Sigmoid colon (tissue), 3 donors: ENCODE results near the gene ZACN.

Experiments used
- POLR2A ChIP-seq, 2 donors: fragments of 450-650 bp; IDR thresholded peaks; one replicate each; pipeline ENCODE4 v1.6.1; 2016; ENCODE audit warnings: antibody characterized with exemption in 2 of 2, mild to moderate bottlenecking in 2 of 2, moderate library complexity in 2 of 2
- TF ChIP-seq, protein P1 (sequence below), 4 experiments: fragments of 450-650 bp in 3 of 4; fragments of 200-600 bp in 1 of 4; IDR thresholded peaks; one replicate each; pipeline ENCODE4 v1.5.1; 2016 to 2019; ENCODE audit warnings: antibody characterized with exemption in 4 of 4, mild to moderate bottlenecking in 3 of 4, moderate library complexity in 2 of 4

- TF ChIP-seq POLR2A (IDR thresholded peaks at IDR 0.05): no peak
- TF ChIP-seq, protein P1, sequence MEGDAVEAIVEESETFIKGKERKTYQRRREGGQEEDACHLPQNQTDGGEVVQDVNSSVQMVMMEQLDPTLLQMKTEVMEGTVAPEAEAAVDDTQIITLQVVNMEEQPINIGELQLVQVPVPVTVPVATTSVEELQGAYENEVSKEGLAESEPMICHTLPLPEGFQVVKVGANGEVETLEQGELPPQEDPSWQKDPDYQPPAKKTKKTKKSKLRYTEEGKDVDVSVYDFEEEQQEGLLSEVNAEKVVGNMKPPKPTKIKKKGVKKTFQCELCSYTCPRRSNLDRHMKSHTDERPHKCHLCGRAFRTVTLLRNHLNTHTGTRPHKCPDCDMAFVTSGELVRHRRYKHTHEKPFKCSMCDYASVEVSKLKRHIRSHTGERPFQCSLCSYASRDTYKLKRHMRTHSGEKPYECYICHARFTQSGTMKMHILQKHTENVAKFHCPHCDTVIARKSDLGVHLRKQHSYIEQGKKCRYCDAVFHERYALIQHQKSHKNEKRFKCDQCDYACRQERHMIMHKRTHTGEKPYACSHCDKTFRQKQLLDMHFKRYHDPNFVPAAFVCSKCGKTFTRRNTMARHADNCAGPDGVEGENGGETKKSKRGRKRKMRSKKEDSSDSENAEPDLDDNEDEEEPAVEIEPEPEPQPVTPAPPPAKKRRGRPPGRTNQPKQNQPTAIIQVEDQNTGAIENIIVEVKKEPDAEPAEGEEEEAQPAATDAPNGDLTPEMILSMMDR (IDR thresholded peaks at IDR 0.05): no peak
Measured at GRCh38 chr17:76076765-76077583, 2.0 kb upstream of the ZACN start.
